Measurements from ENCODE around the gene AHDC1. TPM values are rescaled to one million over a fixed set of nuclear protein-coding genes. Genes with fewer than 3 reads are reported as not detected.

Gene AHDC1
- total and polyA plus RNA-seq, 2 experiments from 2014 or later = 3.9 to 5.3 TPM

GRCh38 chr1:27544834-27545233, 59.1 kb downstream of the AHDC1 start:
- no peaks in the 10 kb centered on the region for H3K27me3 ChIP-seq (replicated peaks; ENCODE audit: insufficient read depth)
- TF ChIP-seq EZH2 (IDR thresholded peaks at IDR 0.05; ENCODE audit: insufficient read depth, poor library complexity, severe bottlenecking) = no peak
- TF ChIP-seq EZH2phosphoT487 (IDR thresholded peaks at IDR 0.05; ENCODE audit: insufficient read depth, low read depth) = no peak
- H3K4me2 ChIP-seq (ENCODE audit: unreplicated experiment) = peak overlapping the region; percentile 17
- H3K36me3 ChIP-seq (ENCODE audit: low read depth) = no peaks in the 10 kb centered on the region
- H2AFZ ChIP-seq = no peak overlapping the region
- H3K9ac ChIP-seq = peak overlapping the region; percentile 69
- no peaks in the 10 kb centered on the region for H3K9me3 ChIP-seq (ENCODE audit: low read depth)
- H4K20me1 ChIP-seq (ENCODE audit: insufficient read depth) = no peaks in the 10 kb centered on the region
- peak overlapping the region; percentile 93 for H3K27ac ChIP-seq
- H3K9me2 ChIP-seq (ENCODE audit: insufficient read depth) = no peaks in the 10 kb centered on the region
- H3F3A ChIP-seq (ENCODE audit: insufficient read depth) = peaks cover 52% of the 10 kb centered on the region
- peaks cover 59% of the 10 kb centered on the region for H3K4me1 ChIP-seq (ENCODE audit: insufficient read depth)
- H3K79me2 ChIP-seq (ENCODE audit: insufficient read depth) = peaks cover 49% of the 10 kb centered on the region
- WGBS, 2 experiments (ENCODE audit: low coverage in 1 of 2, low lambda C conversion rate in 2 of 2, missing lambda C conversion rate in 2 of 2) = 38 to 39% methylated on average over 7 of the region's 7 CpGs
- no peak overlapping the region for H3K4me3 ChIP-seq
- peak; percentile 56 for DNase-seq
- in situ Hi-C loops (cut with MboI) = no loop called here

GRCh38 chr1:27543284-27543683, 60.7 kb downstream of the AHDC1 start:
- Histone ChIP-seq H3K36me3 (ENCODE audit: low read depth) (no peaks in the 10 kb centered on the region), H3K4me3 (no peak overlapping the region), H3K9me3 (ENCODE audit: low read depth) (no peaks in the 10 kb centered on the region), H3K27me3 (replicated peaks; ENCODE audit: insufficient read depth) (no peaks in the 10 kb centered on the region), H4K20me1 (ENCODE audit: insufficient read depth) (no peaks in the 10 kb centered on the region), H3K9me2 (ENCODE audit: insufficient read depth) (no peaks in the 10 kb centered on the region), H3K9ac (peak overlapping the region; percentile 59), H3K79me2 (ENCODE audit: insufficient read depth) (peaks cover 54% of the 10 kb centered on the region), H3K4me2 (ENCODE audit: unreplicated experiment) (no peak overlapping the region), H3K27ac (peak overlapping the region; percentile 95), H3F3A (ENCODE audit: insufficient read depth) (peaks cover 62% of the 10 kb centered on the region), H2AFZ (no peak overlapping the region), H3K4me1 (ENCODE audit: insufficient read depth) (peaks cover 73% of the 10 kb centered on the region)
- in situ Hi-C loops (cut with MboI) = no loop called here
- TF ChIP-seq EZH2phosphoT487 (IDR thresholded peaks at IDR 0.05; ENCODE audit: insufficient read depth, low read depth) (no peak), EZH2 (IDR thresholded peaks at IDR 0.05; ENCODE audit: insufficient read depth, poor library complexity, severe bottlenecking) (no peak)
- WGBS, 2 experiments (ENCODE audit: low coverage in 1 of 2, low lambda C conversion rate in 2 of 2, missing lambda C conversion rate in 2 of 2) = 84 to 85% methylated on average over 6 of the region's 6 CpGs
- DNase-seq = no peak

- in situ Hi-C loops (cut with MboI) = no loop called here
- Histone ChIP-seq H4K20me1 (ENCODE audit: insufficient read depth) (no peaks in the 10 kb centered on the region), H3K36me3 (ENCODE audit: low read depth) (no peaks in the 10 kb centered on the region), H3K79me2 (ENCODE audit: insufficient read depth) (peaks cover 59% of the 10 kb centered on the region), H3K27me3 (replicated peaks; ENCODE audit: insufficient read depth) (no peaks in the 10 kb centered on the region), H2AFZ (no peak overlapping the region), H3K4me3 (no peak overlapping the region), H3F3A (ENCODE audit: insufficient read depth) (peaks cover 68% of the 10 kb centered on the region), H3K4me1 (ENCODE audit: insufficient read depth) (peaks cover 80% of the 10 kb centered on the region), H3K9ac (peak overlapping the region; percentile 59), H3K27ac (peak overlapping the region; percentile 95), H3K9me2 (ENCODE audit: insufficient read depth) (no peaks in the 10 kb centered on the region), H3K4me2 (ENCODE audit: unreplicated experiment) (no peak overlapping the region), H3K9me3 (ENCODE audit: low read depth) (no peaks in the 10 kb centered on the region)
- no peak for TF ChIP-seq EZH2 (IDR thresholded peaks at IDR 0.05; ENCODE audit: insufficient read depth, poor library complexity, severe bottlenecking)
- 45 to 46% methylated on average over 18 to 19 of the region's 19 CpGs for WGBS, 2 experiments (ENCODE audit: low coverage in 1 of 2, low lambda C conversion rate in 2 of 2, missing lambda C conversion rate in 2 of 2)
- peak; percentile 70 for DNase-seq
Measured at GRCh38 chr1:27542463-27543273, 61.3 kb downstream of the AHDC1 start.

- WGBS, 2 experiments (ENCODE audit: low coverage in 1 of 2, low lambda C conversion rate in 2 of 2, missing lambda C conversion rate in 2 of 2) = 34 to 44% methylated on average over 9 of the region's 9 CpGs
- Histone ChIP-seq H3K4me1 (ENCODE audit: insufficient read depth) (peaks cover 86% of the 10 kb centered on the region), H3F3A (ENCODE audit: insufficient read depth) (peaks cover 63% of the 10 kb centered on the region), H3K9ac (peak overlapping the region; percentile 74), H3K27me3 (replicated peaks; ENCODE audit: insufficient read depth) (no peaks in the 10 kb centered on the region), H3K27ac (peak overlapping the region; percentile 95), H3K36me3 (ENCODE audit: low read depth) (no peaks in the 10 kb centered on the region), H3K9me3 (ENCODE audit: low read depth) (no peaks in the 10 kb centered on the region), H4K20me1 (ENCODE audit: insufficient read depth) (no peaks in the 10 kb centered on the region), H3K79me2 (ENCODE audit: insufficient read depth) (peaks cover 58% of the 10 kb centered on the region), H3K9me2 (ENCODE audit: insufficient read depth) (no peaks in the 10 kb centered on the region), H3K4me2 (ENCODE audit: unreplicated experiment) (peak overlapping the region; percentile 19), H2AFZ (no peak overlapping the region), H3K4me3 (0 out of 2 replicates have a peak overlapping the region, but pooled peaks have one; percentile 4)
- in situ Hi-C loops (cut with MboI) = no loop called here
- TF ChIP-seq EZH2 (IDR thresholded peaks at IDR 0.05; ENCODE audit: insufficient read depth, poor library complexity, severe bottlenecking) (no peak), EZH2phosphoT487 (IDR thresholded peaks at IDR 0.05; ENCODE audit: insufficient read depth, low read depth) (no peak)
- DNase-seq = peak; percentile 98
Measured at GRCh38 chr1:27539901-27540861, 63.8 kb downstream of the AHDC1 start.
